CD4-positive, alpha-beta T cell treated with Interferon gamma for 1 hour (primary cell): ENCODE measurements around the gene TFF3.
A peak's percentile ranks its signal among the peaks of the same experiment; 100 is the strongest.

Source experiments
- DNase-seq: peaks from one replicate; pipeline ENCODE4 v3.0.0-alpha.2; 2020

The TFF3 gene

GRCh38 chr21:42263591-42264131 is 51.5 kb downstream of the TFF3 start:
- no peak for DNase-seq

- DNase-seq = peak; percentile 38
These were observed 52.4 kb downstream of the TFF3 start for GRCh38 chr21:42262831-42263231.

DNA sequence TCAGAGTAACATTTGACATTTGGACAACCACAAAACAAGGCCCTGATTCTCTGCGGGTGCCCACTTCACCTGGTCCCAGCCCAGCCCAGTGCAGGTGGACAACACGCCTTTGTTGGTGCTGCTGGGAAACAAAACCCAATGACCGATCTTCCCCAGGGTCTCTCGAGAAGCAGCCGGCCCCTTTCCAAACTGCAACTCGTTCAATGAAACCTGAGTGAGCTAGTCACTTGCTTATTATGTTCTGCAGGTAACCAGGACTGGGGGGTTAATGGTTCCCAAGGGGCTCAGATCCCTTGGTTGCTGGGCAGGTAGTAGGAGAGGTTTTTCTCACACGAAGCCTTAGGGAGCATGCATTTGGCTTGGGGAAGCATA is 53.4 kb downstream of the TFF3 start:
- DNase-seq = no peak
